Thoracic aorta (tissue), 2 donors: Measurements from ENCODE around the gene WDFY4. TPM values are rescaled to one million over a fixed set of nuclear protein-coding genes. Genes with fewer than 3 reads are reported as not detected.
A peak's percentile ranks its signal among the peaks of the same experiment; 100 is the strongest.

ENCODE experiments used
- ATAC-seq: fragments of 150-250 bp; one replicate; pipeline ENCODE4 v1.8.0; 2017; ENCODE audit warnings: low read depth; ENCODE audit not compliant: insufficient number of reproducible peaks, low FRiP score
- DNase-seq: peaks from one replicate; pipeline ENCODE4 v3.0.0-alpha.2; 2020; ENCODE audit warnings: low spot score
- H3K27ac ChIP-seq, 2 donors: fragments of 200-600 bp; sonication (generic); 1 replicate in 1 of 2; 2 replicates in 1 of 2; pipeline ENCODE4 v1.5.1; 2016; ENCODE audit warnings: mild to moderate bottlenecking in 2 of 2, moderate library complexity in 2 of 2
- H3K27me3 ChIP-seq: fragments of 200-600 bp; sonication (generic); replicated peaks from 2 replicates; pipeline ENCODE4 v1.6.0; 2016; ENCODE audit warnings: mild to moderate bottlenecking; ENCODE audit not compliant: insufficient read depth
- H3K36me3 ChIP-seq: fragments of 200-600 bp; sonication (generic); one replicate; pipeline ENCODE4 v1.5.1; 2016
- H3K4me1 ChIP-seq, 2 donors: fragments of 200-600 bp; sonication (generic); 1 replicate in 1 of 2; 2 replicates in 1 of 2; pipeline versions ENCODE4 v1.5.1 to v1.6.0; 2016; ENCODE audit warnings: low read depth in 2 of 2, mild to moderate bottlenecking in 1 of 2; ENCODE audit not compliant: control insufficient read depth in 1 of 2
- H3K4me3 ChIP-seq: fragments of 200-600 bp; sonication (generic); 2 replicates; pipeline ENCODE4 v1.5.1; 2016; ENCODE audit warnings: mild to moderate bottlenecking
- H3K9me3 ChIP-seq: fragments of 200-600 bp; sonication (generic); 2 replicates; pipeline ENCODE4 v1.5.1; 2016
- total RNA-seq, 2 donors: library from RNA; depleted of rRNA; stranded (reverse); fragments of >200 nt; gene quantifications; one replicate each; pipeline versions ENCODE4 v1.1.0 to v1.2.3, GENCODE V29; 2016
- TF ChIP-seq, protein P1 (sequence below): fragments of 200-600 bp; sonication (generic); IDR thresholded peaks from one replicate; pipeline ENCODE4 v1.5.1; 2019; ENCODE audit warnings: antibody characterized with exemption

WDFY4 gene
- total RNA-seq, 2 donors from 2014 or later, result 10.0 to 14.9 TPM

DNA sequence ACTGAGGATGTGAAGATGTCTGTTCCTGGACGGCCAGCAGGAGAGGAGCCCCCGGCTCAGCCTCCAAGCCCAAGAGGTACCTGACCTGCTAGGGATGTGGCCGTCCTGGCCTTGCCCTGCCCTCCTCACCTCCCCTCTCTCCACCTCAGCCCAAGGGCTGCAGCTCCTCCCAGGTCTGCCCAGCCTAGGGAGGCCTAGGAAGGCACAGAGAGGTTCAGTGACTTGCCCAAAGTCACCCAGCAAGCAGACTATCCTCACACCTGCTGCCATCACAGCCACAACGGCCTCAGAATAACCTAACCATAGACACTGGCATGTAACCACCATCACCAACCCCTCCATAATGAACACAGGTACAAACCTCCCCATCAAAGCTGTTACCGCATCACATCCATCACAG is 293.6 kb downstream of the WDFY4 start:
- TF ChIP-seq, protein P1, sequence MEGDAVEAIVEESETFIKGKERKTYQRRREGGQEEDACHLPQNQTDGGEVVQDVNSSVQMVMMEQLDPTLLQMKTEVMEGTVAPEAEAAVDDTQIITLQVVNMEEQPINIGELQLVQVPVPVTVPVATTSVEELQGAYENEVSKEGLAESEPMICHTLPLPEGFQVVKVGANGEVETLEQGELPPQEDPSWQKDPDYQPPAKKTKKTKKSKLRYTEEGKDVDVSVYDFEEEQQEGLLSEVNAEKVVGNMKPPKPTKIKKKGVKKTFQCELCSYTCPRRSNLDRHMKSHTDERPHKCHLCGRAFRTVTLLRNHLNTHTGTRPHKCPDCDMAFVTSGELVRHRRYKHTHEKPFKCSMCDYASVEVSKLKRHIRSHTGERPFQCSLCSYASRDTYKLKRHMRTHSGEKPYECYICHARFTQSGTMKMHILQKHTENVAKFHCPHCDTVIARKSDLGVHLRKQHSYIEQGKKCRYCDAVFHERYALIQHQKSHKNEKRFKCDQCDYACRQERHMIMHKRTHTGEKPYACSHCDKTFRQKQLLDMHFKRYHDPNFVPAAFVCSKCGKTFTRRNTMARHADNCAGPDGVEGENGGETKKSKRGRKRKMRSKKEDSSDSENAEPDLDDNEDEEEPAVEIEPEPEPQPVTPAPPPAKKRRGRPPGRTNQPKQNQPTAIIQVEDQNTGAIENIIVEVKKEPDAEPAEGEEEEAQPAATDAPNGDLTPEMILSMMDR, result no peak
- Histone ChIP-seq H3K4me1 (no peaks in the 10 kb centered on the region), H3K27me3 (no peaks in the 10 kb centered on the region), H3K9me3 (no peaks in the 10 kb centered on the region), H3K36me3 (no peaks in the 10 kb centered on the region), H3K27ac (no peak overlapping the region), H3K4me3 (no peak overlapping the region)
- DNase-seq (no peak), ATAC-seq (no peak)

DNA sequence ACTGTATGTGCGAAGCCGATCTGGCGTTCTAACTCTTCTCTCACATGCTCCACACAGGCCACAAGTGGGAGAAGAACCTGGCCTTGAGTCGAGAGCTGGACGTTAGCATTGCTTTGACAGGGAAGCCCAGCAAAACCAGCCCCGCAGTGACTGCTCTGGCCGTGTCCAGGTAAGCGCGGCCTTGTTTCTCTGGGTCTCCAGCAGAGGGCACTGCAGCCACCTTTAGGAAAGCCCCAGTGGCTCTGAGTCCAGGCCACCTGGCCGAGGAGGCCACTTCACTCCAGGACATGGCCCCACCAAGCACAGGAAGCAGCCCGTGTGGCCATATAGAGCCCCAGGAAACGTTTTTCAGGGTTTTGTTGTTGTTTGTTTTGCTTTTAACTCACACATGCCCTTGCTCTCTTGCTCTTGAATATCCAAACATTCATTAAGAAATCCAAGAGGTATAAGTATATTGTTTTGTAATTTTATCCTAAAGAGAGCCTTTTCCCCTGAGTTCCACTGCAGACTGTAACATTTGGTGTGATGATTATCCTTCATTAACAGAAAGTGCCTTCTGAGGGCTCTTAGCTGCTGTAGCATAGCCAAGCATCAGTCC is 296.7 kb downstream of the WDFY4 start:
- no peaks in the 10 kb centered on the region for H3K27me3 ChIP-seq
- TF ChIP-seq, protein P1, result peak; percentile 85
- DNase-seq (no peak), ATAC-seq (peak; percentile 44)
- H3K36me3 ChIP-seq, result no peaks in the 10 kb centered on the region
- no peaks in the 10 kb centered on the region for H3K4me1 ChIP-seq
- no peaks in the 10 kb centered on the region for H3K9me3 ChIP-seq
- no peak overlapping the region for H3K4me3 ChIP-seq
- H3K27ac ChIP-seq, result no peak overlapping the region

DNA sequence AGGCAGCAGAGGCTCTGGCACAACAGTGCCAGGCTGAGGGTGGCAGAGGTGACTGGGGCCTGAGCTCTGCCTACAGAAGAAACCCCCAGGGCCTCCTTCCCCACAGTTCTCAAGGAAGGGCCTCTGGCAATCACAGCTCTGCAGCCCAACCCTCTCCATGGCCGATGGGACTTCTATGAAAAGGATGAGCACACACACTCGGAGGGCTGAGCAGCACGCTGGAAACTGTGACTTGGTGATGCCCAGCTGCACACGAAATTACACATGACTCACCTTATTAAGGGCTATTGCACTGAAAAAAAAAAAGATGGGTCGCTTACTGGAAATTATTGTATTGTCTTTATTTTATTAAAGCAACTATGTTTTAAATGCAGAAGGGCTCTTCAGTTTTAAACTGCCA is 297.9 kb downstream of the WDFY4 start:
- TF ChIP-seq, protein P1, result no peak
- no peaks in the 10 kb centered on the region for H3K4me1 ChIP-seq
- no peak overlapping the region for H3K4me3 ChIP-seq
- H3K27me3 ChIP-seq, result no peaks in the 10 kb centered on the region
- no peaks in the 10 kb centered on the region for H3K9me3 ChIP-seq
- H3K36me3 ChIP-seq, result no peaks in the 10 kb centered on the region
- DNase-seq (no peak), ATAC-seq (no peak)
- no peak overlapping the region for H3K27ac ChIP-seq

DNA sequence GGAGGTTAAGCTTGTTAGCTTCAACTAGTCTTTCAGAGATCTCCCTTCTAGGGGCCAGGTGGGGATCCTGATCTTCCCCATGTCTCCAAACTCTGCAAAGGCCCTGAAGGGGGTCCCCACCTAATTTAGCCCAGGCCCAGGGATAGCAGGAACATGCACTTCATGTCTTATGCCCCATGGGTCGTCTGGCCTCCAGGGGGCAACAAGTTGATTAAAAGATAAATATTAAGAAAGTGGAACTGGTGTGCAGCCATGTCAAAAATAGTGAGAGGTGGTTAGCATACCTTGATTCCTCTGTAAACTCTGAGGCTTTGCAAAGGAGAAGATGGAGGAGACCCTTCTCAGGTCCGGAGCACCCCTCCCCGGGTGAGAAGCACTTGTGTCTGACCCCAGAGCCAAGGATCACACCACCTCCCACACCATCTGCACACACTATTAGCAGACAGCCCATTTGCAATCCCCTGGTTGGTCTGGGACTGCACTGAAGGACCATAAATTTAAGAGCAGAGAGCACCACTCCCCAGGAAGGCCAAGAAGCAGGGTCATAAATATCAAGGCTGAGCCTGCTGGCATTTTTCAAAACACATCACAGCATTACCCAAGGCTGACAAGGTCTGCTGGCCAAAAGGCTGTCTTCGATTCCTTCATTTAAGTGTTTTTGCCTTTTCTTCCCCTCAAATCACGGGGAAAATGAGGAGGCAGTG is 299.1 kb downstream of the WDFY4 start:
- no peak overlapping the region for H3K4me3 ChIP-seq
- no peaks in the 10 kb centered on the region for H3K27me3 ChIP-seq
- H3K4me1 ChIP-seq, result no peaks in the 10 kb centered on the region
- ATAC-seq (no peak), DNase-seq (no peak)
- H3K27ac ChIP-seq, result no peak overlapping the region
- H3K36me3 ChIP-seq, result no peaks in the 10 kb centered on the region
- TF ChIP-seq, protein P1, result no peak
- no peaks in the 10 kb centered on the region for H3K9me3 ChIP-seq

DNA sequence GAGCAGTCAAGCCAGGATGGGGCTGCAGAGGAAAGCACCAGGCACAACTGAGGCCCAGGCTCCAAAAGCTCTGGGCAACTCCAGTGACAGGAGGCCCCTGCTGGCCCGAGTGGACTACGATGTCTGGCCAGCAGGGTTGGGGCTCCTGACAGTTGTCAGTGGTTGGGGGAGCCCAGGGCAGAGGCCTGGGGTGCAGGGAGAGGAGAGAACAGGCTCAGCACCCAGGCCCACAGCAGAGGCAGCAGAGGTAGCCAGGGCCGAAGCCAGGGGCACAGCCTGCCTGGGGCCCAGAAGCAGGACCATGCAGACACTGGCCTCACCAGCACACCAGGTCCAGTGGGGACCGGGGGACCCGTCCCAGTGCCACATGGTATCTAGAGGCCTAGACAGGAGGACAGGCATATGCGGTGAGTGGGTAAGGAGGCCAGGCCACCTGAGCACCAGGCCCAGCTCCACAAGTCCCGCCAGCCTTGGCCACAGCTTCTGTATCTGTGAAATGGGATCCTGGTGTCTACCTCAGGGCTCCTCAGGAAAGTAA is 301.0 kb downstream of the WDFY4 start:
- Histone ChIP-seq H3K27ac (no peak overlapping the region), H3K27me3 (no peaks in the 10 kb centered on the region), H3K4me3 (no peak overlapping the region), H3K36me3 (no peaks in the 10 kb centered on the region), H3K4me1 (no peaks in the 10 kb centered on the region), H3K9me3 (no peaks in the 10 kb centered on the region)
- ATAC-seq, result no peak
- TF ChIP-seq, protein P1, result no peak
- no peak for DNase-seq
